AML-193 (cell line): ENCODE data around the gene CALN1.
"Not testable (repeated sequence)": the region's sequence is repeated elsewhere in the genome, so short reads cannot be mapped to it uniquely, and the experiment has no call there.

Source experiments
- DNase-seq, 2 experiments: peaks; one replicate each; lab custom pipeline; 2025; lab: John Stamatoyannopoulos, UW

Gene CALN1

DNA sequence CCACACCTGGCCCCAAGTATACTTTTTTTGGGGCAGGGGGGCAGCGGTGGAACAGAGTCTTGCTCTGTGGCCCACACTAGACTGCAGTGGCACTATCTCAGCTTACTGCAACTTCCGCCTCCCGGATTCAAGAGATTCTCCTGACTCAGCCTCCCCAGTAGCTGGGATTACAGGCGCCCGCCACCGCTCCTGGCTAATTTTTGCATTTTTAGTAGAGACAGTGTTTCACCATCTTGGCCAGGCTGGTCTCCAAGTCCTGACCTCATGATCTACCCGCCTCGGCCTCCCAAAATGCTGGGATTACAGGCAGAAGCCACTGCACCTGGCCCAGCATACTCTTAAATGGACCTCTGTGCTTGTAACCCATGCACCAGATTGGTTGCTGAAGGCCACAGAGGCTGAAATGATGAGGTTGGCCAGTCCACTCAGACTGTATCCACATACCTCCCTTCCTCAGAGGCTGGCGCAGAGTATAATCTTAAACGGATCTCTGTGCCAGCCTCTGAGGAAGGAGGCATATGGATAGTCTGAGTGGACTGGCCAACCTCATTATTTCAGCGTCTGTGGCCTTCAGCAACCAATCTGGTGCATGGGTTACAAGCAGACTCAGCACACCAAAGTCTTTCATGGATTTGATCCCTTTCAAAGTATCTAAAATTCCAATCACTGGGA lies 3.0 kb downstream of the CALN1 start:
- no peak for DNase-seq

DNA sequence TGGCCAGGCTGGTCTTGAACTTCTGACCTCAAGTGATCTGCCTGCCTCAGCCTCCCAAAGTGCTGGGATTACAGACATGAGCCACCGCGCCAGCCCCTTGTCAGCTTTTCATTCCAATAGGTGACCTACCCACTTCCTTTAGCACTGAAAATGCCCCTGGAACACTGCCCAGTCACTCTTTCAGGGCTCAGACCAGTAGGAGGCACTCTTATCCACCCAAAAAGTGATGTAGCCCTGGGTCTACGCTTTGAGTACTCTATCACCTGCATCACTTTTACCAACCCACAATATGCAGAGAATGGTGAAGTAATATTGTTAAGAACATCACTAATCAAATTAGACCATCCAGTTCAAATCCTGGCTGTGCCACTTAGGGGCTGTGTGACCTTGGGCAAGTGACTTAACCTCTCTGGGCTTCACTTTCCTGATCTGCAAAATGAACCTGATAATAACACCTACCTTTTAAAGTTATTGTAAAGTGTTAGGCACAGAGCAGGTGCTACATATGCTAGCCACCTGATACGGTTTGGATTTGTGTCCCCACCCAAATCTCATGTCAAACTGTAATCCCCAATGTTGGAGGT lies 5.2 kb downstream of the CALN1 start:
- no peak for DNase-seq

DNA sequence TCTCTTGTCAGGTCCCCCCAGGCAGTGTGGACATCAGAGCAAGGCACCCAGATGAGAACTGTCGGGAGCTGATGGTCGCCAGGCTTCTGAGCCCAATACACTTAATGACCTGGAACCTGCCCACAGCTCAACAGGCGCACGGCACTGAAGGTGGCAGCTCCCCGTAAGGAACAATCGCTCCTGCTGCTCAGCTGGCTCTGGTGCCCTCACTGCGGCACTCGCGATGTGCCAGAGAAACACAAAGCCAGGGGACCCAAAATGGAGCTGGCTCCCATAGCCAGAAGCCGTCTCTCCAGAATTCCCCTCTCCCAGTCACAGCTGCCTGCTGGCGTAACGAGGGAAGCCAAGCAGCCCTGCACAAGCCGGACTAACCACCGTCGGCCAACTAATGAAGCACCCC lies 6.3 kb downstream of the CALN1 start:
- no peak for DNase-seq

DNA sequence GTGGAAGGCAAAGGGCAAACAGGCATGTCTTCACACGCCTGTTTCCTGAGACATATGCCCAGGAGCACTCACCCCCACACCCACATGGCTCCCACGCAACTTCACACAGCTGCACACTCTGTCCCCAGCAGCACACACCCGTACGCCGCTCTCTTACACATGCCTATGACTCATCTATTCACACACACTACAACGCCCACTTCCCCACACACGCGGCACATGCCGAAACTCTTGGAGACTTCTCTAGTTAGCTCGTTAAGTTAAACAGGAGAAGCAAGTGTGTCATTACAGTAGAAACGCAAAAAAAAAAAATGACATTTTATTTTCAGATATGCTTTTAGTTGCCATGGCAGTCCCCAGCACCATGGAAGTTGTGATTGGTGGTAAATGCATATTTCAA lies 6.7 kb downstream of the CALN1 start:
- no peak for DNase-seq

DNA sequence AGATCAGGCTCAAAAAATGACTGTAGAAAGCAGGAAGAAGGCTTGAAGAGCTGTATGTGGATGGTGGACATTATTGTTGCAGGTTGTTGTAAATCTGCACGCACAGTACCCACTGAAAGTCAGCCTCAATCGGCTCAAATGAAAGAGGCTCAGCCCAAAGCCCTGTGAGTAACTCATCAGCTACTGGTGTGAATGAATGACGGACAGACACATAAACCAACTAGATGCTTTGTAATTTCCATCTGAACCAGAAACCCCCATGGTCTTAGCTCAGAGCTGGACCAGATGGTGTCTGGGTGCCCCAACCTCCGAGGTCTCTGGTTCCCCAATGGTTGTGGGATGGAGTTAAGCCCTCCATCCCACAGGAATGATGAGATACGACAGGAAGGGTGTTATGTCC lies 7.4 kb downstream of the CALN1 start:
- no peak for DNase-seq

DNA sequence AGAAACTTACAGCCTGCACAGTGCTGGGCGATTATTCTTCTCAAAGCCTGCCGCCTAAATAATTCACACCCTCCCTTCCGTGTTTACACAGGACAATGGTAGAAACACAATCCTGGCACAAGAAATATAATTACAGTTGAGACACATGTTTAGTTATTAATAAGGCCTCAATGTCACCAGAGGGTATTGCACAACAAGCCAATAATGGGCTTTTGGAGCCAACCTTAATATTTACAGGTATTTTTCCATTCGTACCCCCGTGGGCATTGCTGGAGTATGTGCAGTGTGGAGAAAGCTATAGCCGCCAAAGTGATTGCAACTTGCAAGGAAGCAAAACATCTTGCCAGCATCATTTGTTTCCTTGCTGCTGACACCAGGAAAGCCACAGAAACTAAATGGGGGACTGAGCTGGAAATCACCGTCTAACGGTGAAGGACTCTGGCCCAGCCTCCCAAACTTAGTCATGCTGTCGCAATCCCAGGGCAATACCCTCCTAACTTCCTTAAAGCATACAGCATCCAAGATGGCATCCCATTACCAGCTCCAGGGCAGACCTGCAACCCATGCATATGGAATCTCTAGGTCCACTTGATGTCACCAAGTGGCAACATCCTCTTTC lies 8.6 kb downstream of the CALN1 start:
- DNase-seq, result no peak

DNA sequence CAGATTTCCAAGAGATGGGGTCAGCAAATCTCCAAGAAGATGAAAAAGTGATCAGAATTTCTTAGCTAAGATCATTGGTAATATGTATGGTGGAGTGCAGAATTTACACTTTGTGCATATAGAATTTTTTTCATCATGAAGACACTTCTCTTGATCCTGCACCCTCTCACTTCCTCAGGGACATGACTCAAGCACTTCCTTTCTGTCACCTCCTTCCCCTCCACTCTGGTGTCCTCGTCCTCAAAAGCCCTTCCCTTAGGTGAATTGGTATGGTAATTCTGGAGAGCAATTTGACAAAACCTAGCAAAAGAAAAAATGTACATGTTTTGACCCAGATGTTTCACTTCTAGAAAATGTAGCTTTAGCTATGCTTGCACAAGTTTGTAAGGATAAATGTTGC lies 18.1 kb downstream of the CALN1 start:
- no peak for DNase-seq

DNA sequence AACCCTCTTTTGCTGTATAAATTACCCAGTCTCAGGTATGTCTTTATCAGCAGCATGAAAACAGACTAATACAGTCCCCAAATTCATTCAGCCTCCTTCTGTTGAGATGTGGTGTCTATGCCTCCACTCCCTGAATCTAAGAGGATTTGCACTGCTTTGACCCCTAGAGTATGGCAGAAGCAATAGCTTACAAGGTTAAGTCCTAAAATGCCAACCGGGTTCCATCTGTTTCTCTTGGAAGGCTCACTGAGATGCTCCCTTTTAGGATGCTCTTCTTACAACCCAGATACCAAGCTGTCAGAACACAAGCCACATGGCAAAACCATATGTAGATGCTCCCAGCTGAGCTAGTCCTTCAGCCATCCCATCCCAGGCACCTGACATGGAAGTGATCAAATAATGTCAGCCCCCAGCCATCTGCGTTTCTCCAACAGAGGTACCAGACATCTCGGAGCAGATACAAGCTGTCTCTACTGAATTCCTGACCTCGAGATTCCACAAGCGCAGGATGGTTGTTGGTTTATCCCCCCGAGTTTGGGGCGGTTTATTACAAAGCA lies 20.2 kb downstream of the CALN1 start:
- DNase-seq, result no peak

DNA sequence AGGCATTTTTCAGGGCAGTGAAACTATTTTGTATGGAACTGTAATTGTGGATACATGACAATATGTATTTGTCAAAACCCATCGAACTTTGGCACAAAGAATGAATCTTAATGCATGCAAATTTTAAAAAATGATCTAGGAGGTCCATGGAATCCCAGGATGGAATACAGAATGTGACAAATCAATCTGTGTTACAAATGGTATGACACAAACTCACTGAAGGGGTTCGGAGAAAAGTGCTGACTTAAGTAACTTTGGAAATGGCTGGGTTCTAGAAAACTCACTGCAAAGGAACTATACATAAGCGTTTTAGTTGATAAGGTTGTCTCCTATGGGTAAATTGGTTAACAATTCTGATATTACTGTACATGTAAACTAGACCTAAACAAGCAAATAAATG lies 26.0 kb downstream of the CALN1 start:
- no peak for DNase-seq

DNA sequence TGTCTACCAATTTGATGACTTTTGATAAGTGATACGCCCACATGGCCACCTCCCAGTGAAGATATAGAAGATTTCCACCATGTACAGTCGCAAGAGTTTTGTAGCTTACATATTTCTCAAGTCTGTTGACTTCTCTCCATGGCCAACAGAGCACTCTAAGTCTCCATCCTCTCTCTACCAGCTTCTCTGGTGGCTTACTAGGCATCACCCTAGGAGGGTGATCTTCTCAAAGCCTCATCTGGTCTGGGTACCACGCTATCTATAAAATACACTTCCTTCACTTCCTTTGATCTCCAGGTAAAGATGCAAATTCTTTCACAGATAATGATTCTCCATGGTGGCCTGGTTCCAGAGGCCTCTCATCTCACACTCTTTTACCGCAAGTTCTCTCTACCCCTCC lies 49.9 kb downstream of the CALN1 start:
- no peak for DNase-seq

DNA sequence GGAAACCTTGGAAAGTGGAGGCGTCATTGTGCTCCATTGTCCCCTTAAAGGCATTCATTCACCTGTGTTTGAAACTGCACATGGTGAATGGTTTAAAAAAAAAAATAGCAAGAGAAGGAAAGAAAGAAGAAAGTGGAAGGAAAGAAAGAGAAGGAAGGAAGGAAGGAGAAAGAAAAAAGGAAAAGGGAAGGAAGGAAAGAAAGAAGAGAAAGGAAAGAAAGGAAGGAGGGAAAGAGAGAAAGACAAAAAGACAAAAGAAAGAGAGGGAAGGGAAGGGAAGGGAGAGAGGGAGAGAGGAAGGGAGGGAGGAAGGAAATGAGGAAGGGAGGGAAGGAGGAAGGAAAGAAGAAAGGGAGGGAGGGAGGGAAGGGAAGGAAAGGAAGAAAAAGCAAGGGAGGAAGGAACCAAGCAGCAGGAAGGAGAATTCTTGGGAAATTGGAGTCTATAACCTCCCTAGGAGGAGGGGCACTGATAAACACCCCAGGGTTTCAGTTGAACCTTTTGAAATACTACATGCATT lies 66.9 kb downstream of the CALN1 start:
- DNase-seq, result no peak

DNA sequence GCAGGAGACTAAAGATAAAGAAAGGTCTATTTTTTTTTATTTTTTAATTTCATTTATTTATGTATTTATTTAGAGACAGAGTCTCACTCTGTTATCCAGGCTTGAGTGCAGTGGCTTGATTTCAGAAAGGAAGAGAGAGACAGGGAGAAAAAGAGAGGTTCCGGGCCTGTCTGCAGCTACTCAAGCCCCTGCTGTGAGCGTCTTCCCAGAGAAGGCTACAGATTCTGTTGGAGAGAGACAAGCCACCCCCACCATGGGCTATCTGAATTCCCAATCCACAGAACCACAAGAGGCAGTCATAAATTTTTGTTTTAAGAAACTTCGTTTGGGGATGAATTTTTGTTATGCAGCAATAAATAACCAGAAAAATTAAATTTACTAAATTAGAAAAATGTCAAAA lies 68.1 kb downstream of the CALN1 start:
- DNase-seq, result no peak

DNA sequence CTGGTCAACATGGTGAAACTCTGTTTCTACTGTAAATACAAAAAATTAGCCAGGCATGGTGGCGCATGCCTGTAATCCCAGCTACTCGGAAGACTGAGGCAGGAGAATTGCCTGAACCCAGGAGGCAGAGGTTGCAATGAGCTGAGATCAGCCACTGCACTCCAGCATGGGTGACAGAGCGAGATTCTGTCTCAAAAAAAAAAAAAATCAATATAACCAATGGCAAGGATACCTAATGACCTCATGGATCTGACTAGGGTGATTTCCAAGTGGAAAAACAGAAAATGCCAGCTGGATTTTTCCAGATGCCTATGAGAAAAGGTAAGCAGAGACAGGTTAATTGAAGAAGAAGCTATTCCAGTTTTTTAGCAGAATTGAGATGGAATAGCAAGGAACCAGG lies 68.8 kb downstream of the CALN1 start:
- DNase-seq, result not testable (repeated sequence)

DNA sequence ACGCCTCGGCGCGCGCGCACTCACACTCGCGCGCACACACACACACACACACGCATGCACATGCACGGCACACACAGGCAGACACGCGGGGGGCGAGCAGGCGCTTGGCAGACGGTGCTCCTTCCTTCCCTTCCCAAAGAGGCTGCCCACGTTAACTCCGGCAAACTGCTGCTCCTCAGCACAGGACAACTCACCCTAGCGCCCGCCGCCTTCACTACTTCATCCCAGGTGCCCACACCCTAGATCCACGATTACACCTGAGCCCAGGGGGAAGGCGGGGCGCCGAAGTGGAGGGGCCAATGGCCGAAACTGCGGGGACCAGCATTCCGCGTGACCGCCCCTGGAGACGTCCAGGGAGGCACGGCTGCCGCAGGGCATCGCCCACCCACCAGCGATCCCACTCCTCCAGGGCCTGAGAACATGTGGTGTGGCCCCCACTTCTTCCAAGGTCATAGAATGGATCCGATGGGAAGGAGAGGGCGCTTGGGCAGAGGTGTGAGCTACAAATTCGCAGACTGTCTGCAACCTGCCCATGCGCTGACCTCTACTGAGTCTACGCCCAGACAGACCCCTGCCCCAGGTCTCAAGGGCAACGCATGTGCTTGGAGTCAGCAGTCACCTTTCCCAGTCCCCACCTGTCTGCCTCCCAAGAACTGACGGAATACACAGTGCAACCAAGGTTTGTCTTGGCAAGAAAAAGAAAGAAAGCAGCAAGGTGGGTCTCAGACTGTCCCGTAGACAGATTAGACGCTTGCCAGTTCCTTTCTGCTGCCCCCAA lies 74.6 kb downstream of the CALN1 start:
- no peak for DNase-seq

DNA sequence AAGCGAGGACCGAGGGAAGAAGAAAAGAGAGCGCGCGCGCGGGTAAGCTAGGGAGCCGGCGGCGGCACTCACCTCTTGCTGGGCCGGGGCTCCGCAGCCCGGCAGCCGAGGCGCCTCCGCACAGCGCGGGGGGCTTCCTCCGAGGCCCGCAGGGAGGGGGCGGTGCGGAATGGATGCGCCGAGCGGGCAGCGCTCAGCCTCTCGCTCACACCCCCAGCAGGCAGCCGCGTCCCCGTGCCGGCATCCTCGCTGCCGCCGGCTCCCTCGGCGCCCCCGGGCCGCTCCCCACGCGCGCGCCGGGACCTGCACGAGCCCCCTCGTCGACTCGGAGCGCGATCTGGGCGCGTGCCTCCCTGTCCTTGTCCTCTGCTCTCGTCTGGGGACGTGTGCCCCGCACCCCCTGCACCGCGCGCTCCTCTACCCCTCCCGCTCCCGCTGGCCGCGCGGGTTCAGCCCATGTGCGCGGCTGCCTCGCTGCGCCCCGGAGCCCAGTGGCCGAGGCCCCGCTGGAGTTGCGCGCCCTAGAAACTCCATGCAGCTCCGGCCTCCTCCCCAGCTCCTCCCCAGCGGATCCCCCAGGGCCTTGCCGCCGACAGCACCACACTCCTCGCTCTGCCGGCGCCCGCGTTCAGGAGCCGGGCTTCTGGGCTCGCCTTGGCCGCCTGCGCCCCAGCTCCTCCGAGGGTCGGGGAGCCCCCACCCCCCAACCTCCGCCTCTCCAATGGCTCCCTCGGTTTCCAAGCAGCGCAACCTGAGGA lies 75.3 kb downstream of the CALN1 start:
- DNase-seq, result no peak

DNA sequence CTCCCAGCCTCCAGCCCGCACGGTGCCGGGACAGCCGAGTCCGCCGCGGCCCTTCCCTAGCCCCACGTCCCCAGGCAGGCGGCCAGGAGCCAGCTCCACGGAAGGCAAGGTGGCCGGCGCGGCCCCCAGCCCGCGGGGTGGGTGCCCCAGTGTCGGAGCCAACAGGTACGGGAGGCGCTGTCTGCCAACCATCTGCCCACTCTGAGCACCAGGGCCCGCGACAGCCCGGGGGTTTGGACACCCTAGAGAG lies 75.8 kb downstream of the CALN1 start:
- no peak for DNase-seq

DNA sequence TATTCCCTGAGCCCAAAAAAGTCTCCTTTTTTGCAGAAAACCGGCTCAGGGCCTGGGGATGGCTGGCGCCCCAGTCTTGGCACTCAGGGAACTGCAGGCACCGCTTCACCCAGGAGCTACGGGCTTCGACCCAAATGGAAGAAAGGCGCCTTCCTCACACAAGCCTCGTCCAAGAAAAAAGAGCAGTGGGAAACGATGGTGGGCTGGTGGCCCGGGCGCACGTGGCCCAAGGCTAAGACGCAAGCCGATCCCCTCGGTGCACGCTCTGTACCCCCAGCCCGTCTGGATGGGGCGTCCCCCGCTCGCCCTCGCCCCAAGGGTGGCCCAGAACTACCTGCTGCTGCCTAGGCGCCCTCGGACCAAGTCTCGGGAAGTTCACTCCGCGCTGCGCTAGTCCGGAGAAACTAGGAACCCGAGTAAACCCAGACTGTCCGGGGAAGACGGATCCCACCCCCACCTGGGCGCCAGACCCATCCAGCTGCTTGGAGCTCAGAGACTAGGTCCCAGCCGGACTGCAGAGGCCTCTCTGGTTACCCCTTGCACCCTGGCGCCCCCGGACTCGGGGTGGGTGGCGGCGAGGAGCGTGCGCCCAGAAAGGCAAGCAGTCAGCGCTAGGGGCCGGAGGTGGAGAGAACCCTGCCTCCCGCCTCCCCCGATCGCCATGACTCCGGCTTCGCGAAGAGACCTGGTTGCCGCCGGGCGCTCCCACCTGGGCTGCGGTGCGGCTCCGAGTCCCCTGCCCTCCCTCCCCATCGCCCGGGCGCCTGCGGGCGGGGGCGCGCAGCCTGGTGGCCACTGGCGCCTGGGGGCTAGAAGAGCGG lies 76.4 kb downstream of the CALN1 start:
- no peak for DNase-seq

DNA sequence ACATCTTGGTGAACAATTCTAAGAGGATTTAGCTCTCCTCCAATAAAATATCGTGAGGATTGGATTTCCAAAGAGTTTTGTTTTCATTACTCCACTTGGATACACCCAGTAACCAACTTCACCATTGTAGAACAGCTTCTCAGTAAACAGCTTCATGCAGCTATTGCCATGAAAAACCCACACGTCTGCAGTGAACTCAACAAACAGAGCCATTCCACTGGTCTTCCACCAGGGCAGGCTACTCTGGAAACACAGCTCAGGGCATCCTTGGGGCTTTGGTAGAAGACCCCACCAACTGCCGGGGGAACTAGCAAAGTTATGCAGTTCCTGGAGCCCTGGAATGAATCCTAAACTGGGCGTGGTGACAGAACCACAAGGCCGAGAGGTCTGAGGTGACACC lies 77.4 kb downstream of the CALN1 start:
- no peak for DNase-seq

DNA sequence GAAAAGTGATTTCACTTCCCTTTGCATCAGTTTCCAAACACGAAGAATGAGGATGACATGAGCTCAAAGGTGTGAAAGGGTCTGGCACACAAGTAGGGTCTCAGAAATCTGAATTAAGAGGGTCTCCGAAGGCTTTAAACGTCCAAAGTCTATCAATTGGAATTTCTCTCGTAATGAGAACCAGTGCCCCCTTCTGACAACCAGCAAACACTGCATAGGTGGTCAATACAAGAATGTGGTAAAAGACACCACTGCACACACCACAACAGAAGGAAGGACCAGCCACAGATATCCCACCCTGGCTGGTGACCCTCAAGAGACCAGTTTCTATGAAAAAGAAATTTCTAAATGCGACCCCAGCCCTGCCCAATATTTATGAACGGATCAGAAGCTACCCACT lies 78.1 kb downstream of the CALN1 start:
- no peak for DNase-seq

DNA sequence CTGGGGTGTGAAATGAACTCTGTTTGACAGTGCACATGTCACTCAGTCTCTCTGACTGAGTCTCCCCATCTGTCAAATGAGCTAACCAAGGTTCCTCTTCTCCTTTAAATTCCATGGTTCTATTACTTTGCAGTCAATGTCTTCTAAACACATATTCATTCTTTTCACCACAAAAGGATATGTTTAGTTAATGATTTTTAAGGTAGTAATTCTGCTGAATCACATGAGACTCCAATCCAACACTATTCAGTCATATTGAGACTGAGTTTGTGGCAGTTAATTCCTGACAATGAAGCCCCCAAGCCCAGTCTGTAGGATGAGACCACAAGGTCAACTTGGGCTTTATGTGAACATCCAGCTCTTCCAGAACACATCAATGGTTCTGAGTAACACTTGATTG lies 85.3 kb downstream of the CALN1 start:
- DNase-seq, result no peak

DNA sequence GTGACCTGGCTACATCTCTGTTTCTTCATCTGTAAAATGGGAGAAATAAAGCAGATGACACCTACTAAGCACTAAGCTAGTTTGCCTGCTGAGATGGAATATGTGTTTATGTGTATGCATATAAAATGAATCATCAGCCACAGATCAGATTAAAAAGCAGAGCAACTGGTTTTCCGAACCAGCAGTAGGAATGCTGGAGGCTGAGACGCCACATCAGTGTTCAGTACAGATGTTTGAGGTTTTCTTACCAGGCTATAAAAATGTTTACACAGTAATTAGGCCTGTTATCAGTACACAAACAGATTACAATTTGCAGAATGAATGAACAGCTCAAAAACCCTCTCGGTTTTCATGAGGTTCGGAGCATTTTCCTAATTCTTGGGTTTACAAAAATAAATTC lies 85.8 kb downstream of the CALN1 start:
- DNase-seq, result no peak
